ENCODE results near the gene MARCHF2. TPM values are rescaled to one million over a fixed set of nuclear protein-coding genes. Genes with fewer than 3 reads are reported as not detected.
A peak's percentile ranks its signal among the peaks of the same experiment; 100 is the strongest.
"Not testable (repeated sequence)": the region's sequence is repeated elsewhere in the genome, so short reads cannot be mapped to it uniquely, and the experiment has no call there.

Gene MARCHF2
- total RNA-seq, 4 donors from 2014 or later: 44.1 to 161 (median 62.8) TPM

DNA sequence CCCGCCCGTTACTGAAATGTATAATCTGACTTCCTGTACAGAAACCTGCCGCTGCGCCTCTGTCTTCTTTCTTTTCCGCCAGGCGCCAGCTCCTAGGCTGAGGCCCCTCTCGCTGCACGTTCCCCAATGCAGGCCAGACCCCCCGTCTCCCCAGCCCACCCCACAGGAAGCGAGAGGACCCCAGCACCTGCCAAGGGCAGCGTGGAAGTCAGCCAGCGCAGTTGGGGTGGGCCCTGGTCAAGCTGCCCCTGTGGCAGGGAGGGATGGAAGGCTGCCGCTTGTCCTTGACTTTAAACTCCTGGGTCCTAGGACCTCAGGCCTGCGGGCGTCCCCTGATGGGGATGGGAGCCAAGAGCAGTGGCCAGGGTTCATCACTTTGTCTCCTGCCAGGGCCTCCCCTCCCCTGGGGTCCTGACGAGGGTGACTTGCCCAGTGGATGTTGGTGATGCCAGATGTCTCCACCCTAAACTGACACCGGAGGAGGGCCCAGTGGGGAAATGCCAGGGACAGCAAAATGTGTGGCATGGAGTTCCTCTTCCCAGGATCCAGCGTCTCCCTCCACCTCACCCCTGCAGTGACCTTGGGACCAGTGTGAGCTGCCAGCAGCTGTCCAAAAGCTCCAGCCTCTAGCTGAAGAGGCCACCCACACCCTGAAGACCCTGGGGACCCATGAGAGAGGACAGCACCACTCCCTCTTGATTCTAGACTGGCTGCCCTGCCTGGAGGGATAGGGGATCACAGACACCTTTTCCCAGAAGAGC lies 8.5 kb upstream of the MARCHF2 start:
- no peaks in the 10 kb centered on the region for H3K9me3 ChIP-seq
- H3K27me3 ChIP-seq: no peaks in the 10 kb centered on the region
- H3K27ac ChIP-seq: no peak overlapping the region
- no peaks in the 10 kb centered on the region for H3K4me1 ChIP-seq
- TF ChIP-seq, protein P1, sequence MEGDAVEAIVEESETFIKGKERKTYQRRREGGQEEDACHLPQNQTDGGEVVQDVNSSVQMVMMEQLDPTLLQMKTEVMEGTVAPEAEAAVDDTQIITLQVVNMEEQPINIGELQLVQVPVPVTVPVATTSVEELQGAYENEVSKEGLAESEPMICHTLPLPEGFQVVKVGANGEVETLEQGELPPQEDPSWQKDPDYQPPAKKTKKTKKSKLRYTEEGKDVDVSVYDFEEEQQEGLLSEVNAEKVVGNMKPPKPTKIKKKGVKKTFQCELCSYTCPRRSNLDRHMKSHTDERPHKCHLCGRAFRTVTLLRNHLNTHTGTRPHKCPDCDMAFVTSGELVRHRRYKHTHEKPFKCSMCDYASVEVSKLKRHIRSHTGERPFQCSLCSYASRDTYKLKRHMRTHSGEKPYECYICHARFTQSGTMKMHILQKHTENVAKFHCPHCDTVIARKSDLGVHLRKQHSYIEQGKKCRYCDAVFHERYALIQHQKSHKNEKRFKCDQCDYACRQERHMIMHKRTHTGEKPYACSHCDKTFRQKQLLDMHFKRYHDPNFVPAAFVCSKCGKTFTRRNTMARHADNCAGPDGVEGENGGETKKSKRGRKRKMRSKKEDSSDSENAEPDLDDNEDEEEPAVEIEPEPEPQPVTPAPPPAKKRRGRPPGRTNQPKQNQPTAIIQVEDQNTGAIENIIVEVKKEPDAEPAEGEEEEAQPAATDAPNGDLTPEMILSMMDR (IDR thresholded peaks at IDR 0.05): no peak
- TF ChIP-seq POLR2A (IDR thresholded peaks at IDR 0.05): no peak
- H3K36me3 ChIP-seq: no peaks in the 10 kb centered on the region
- H3K4me3 ChIP-seq: no peak overlapping the region
- intact Hi-C loops (cut with DNase I; ENCODE audit: low total_unique reads): loop anchor here (10.0 kb wide), 1 partner anchor 50 kb away; no protein-coding TSS in a partner anchor
- DNase-seq: no peak

DNA sequence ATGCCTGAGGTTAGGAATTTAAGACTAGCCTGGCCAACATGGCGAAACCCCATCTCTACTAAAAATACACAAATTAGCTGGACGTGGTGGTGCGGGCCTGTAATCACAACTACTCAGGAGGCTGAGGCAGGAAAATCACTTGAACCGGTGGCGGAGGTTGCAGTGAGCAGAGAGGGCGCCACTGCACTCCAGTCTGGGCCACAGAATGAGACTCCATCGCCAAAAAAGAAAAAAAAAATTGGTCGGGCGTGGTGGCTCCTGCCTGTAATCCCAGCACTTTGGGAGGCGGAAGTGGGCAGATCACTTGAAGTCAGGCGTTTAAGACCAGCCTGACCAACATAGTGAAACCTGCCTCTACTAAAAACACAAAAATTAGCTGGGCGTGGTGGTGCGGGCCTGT lies 2.4 kb upstream of the MARCHF2 start:
- H3K4me1 ChIP-seq; H3K36me3 ChIP-seq; H3K27ac ChIP-seq; H3K4me3 ChIP-seq; H3K27me3 ChIP-seq; H3K9me3 ChIP-seq; DNase-seq; intact Hi-C loops (cut with DNase I; ENCODE audit: low total_unique reads): not testable (repeated sequence)

- Histone ChIP-seq H3K9me3 (no peaks in the 10 kb centered on the region), H3K4me3 (peak overlapping the region; percentile 58 to 94), H3K4me1 (no peaks in the 10 kb centered on the region), H3K36me3 (no peaks in the 10 kb centered on the region), H3K27me3 (no peaks in the 10 kb centered on the region), H3K27ac (peak overlapping the region; percentile 33 to 70)
- no peak for DNase-seq
- intact Hi-C loops (cut with DNase I; ENCODE audit: low total_unique reads): no loop called here
- TF ChIP-seq POLR2A (IDR thresholded peaks at IDR 0.05): no peak
- TF ChIP-seq, protein P1 (IDR thresholded peaks at IDR 0.05): no peak
Observed at GRCh38 chr19:8413629-8413995, 507 bp downstream of the MARCHF2 start.

DNA sequence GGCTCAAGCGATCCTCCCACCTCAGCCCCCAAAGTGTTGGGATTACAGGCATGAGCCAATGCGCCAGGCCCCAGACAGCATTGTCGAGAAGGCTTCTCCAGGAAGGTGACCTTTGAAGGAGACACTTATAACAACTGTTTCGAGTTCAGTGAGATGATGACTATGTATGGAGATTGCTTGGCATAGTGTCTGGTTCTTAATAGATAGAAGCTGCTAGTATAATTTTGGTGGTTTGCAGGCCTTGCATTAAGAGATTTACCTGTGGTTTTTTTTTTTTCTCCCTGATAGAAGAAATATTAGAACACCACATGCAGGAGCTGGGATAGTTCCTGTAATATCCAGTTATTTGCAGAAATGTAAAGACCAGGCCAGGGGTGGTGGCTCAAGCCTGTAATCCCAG lies 3.7 kb downstream of the MARCHF2 start:
- Histone ChIP-seq H3K36me3 (no peaks in the 10 kb centered on the region), H3K27ac (no peak overlapping the region), H3K4me1 (no peaks in the 10 kb centered on the region), H3K9me3 (no peaks in the 10 kb centered on the region), H3K27me3 (no peaks in the 10 kb centered on the region), H3K4me3 (no peak overlapping the region)
- TF ChIP-seq, protein P1 (IDR thresholded peaks at IDR 0.05): no peak
- no peak for TF ChIP-seq POLR2A (IDR thresholded peaks at IDR 0.05)
- intact Hi-C loops (cut with DNase I; ENCODE audit: low total_unique reads): no loop called here
- no peak for DNase-seq

- Histone ChIP-seq H3K4me1 (peaks cover 0 to 7% of the 10 kb centered on the region in 2 donors), H3K9me3 (no peaks in the 10 kb centered on the region), H3K36me3 (no peaks in the 10 kb centered on the region), H3K4me3 (no peak overlapping the region), H3K27ac (no peak overlapping the region), H3K27me3 (no peaks in the 10 kb centered on the region)
- no peak for DNase-seq
- intact Hi-C loops (cut with DNase I; ENCODE audit: low total_unique reads): no loop called here
- no peak for TF ChIP-seq POLR2A (IDR thresholded peaks at IDR 0.05)
- TF ChIP-seq, protein P1 (IDR thresholded peaks at IDR 0.05): no peak
Observed at GRCh38 chr19:8421484-8422461, 8.7 kb downstream of the MARCHF2 start.
